ENCODE results near the gene OVCH1. TPM values are rescaled to one million over a fixed set of nuclear protein-coding genes. Genes with fewer than 3 reads are reported as not detected.
A peak's percentile ranks its signal among the peaks of the same experiment; 100 is the strongest.

The OVCH1 gene
- total RNA-seq, 1 donor = under 0.01 TPM

- DNase-seq (ENCODE audit: low read depth) = peak; percentile 64
- no peak overlapping the region for H3K4me3 ChIP-seq (ENCODE audit: low read depth, low read length)
Measured at GRCh38 chr12:29537298-29537697, 39.8 kb upstream of the OVCH1 start.

GRCh38 chr12:29534935-29535334 lies 37.4 kb upstream of the OVCH1 start:
- peak; percentile 76 for DNase-seq (ENCODE audit: low read depth)
- H3K4me3 ChIP-seq (ENCODE audit: low read depth, low read length) = no peak overlapping the region
- no peak for TF ChIP-seq CTCF (IDR thresholded peaks at IDR 0.05; ENCODE audit: insufficient read depth, low read depth, low read length)

More at GRCh38 chr12:29537298-29537697, 39.8 kb upstream of the OVCH1 start:
- no peak for TF ChIP-seq CTCF (IDR thresholded peaks at IDR 0.05; ENCODE audit: insufficient read depth, low read depth, low read length)

DNA sequence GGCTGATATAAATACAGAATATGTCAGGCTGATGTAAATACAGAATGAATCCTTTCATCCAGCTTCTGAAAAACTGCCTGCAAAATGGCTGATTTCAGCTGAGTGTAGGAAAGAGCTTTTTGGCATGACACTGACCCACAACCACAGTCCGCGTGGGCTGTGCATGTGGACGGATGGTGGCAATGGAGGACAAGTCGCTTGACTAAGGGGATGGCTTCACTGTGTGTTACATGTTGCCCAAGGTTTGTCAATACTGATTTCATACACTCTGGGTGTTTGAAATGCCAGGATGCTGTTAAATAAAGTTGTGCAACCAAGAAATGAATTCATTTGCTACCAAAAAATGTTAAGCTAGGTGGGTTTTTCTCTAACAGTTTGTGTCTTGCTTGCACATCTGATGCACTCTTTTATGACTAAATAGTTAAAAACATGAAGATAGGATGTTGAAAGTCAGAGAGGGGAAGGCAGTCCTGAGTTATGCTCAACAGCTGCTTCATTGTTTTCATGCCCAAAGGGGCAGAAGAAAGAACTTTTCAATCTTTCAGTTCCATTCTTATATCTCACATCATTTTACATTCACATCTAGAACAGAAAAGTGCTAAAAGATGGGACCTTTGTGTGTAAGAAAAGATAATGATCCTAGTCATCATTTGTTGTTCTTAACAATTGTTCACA lies 36.5 kb upstream of the OVCH1 start:
- TF ChIP-seq CTCF (IDR thresholded peaks at IDR 0.05; ENCODE audit: insufficient read depth, low read depth, low read length) = no peak
- DNase-seq (ENCODE audit: low read depth) = no peak
- no peak overlapping the region for H3K4me3 ChIP-seq (ENCODE audit: low read depth, low read length)

DNA sequence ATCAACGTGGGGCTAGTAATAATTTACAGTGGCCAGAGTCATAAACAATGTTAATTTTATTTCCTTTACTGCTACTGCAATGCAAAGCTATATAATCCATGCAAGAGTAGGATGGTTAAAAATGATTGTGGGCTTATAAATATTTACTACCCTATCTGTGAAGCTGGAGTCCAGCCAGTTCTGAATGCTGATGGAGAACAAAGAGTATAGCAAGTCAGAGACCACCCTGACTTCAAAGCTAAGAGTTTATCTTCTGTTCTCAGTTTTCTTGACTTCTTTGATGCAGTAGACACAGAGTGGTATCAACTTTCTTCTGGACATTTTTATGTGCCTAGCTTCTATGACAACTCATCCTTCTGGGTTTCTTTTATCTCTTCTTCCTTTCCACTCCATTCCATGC lies 34.0 kb upstream of the OVCH1 start:
- DNase-seq (ENCODE audit: low read depth) = no peak
- no peak for TF ChIP-seq CTCF (IDR thresholded peaks at IDR 0.05; ENCODE audit: insufficient read depth, low read depth, low read length)
- no peak overlapping the region for H3K4me3 ChIP-seq (ENCODE audit: low read depth, low read length)

DNA sequence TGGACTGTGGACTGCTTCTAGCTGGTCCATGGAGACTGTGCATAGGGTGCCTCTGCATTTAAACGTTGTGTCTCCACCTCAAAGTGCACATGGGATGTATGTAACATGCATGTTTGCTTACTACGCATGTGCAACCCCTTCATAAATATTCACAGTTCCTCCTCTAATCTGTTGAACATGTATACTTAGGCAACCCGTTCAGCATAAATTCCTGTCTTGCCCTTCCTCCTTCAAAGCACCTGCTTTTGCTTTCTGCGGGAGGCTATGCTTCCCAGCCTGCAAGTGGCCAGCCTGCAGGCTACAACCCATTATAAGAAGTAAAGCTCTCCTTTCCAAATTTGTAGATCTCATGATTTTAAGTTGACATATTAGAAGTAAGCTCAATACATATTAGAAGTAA lies 33.0 kb upstream of the OVCH1 start:
- no peak for TF ChIP-seq CTCF (IDR thresholded peaks at IDR 0.05; ENCODE audit: insufficient read depth, low read depth, low read length)
- no peak overlapping the region for H3K4me3 ChIP-seq (ENCODE audit: low read depth, low read length)
- no peak for DNase-seq (ENCODE audit: low read depth)

DNA sequence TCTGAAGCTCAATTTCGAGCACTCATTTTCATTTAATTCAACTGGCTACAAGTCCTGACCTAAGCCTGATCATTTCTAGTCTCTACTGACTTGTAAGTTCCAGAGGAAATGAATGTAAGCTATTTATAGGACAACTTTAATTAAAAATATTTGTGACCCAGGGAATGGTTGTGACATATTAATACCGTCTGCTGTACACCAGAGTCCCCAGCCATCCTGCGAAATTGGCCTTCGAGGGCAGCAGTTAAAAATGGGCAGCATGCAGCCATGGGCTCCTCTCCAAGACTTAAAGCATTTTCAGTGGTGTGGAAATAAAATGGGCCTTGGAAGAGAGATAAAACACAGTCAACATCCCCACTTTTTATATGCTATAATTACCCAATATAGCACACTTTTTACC lies 30.7 kb upstream of the OVCH1 start:
- no peak for TF ChIP-seq CTCF (IDR thresholded peaks at IDR 0.05; ENCODE audit: insufficient read depth, low read depth, low read length)
- no peak overlapping the region for H3K4me3 ChIP-seq (ENCODE audit: low read depth, low read length)
- no peak for DNase-seq (ENCODE audit: low read depth)

GRCh38 chr12:29521951-29522350 lies 24.5 kb upstream of the OVCH1 start:
- no peak for DNase-seq (ENCODE audit: low read depth)
- H3K4me3 ChIP-seq (ENCODE audit: low read depth, low read length) = no peak overlapping the region
- TF ChIP-seq CTCF (IDR thresholded peaks at IDR 0.05; ENCODE audit: insufficient read depth, low read depth, low read length) = no peak
